Stomach (tissue), 9 donors: ENCODE results near the gene OAF. TPM values are rescaled to one million over a fixed set of nuclear protein-coding genes. Genes with fewer than 3 reads are reported as not detected.

Experiments used
- DNase-seq, 2 donors: peaks; one replicate each; pipeline versions ENCODE4 v3.0.0 to v3.0.0-alpha.2; 2013 to 2019
- H3K27ac ChIP-seq, 5 donors: fragments of 200-600 bp in 4 of 5; sonication (generic) in 4 of 5; one replicate each; pipeline ENCODE4 v1.5.1; 2013 to 2019; ENCODE audit warnings: mild to moderate bottlenecking in 1 of 5, moderate library complexity in 1 of 5
- H3K27me3 ChIP-seq, 3 donors: fragments of 200-600 bp; sonication (generic); one replicate each; pipeline ENCODE4 v1.5.1; 2017 to 2019; ENCODE audit warnings: mixed run types in 1 of 3
- H3K36me3 ChIP-seq, 4 donors: fragments of 200-600 bp; sonication (generic); 1 replicate in 3 of 4; 2 replicates in 1 of 4; pipeline ENCODE4 v1.5.1; 2016 to 2019
- H3K4me1 ChIP-seq, 4 donors: fragments of 200-600 bp; sonication (generic); one replicate each; pipeline ENCODE4 v1.5.1; 2016 to 2019
- H3K4me3 ChIP-seq, 4 donors: fragments of 200-600 bp; sonication (generic) in 3 of 4; one replicate each; pipeline ENCODE4 v1.5.1; 2016 to 2019; ENCODE audit warnings: mild to moderate bottlenecking in 1 of 4
- H3K9me3 ChIP-seq, 4 donors: fragments of 200-600 bp; sonication (generic); one replicate each; pipeline ENCODE4 v1.5.1; 2016 to 2019
- CTCF ChIP-seq, 7 experiments: fragments of 450-650 bp in 4 of 7; fragments of 200-600 bp in 3 of 7; sonication (generic) in 3 of 7; IDR thresholded peaks; one replicate each; pipeline ENCODE4 v1.5.1; 2016 to 2019; ENCODE audit warnings: antibody characterized with exemption in 7 of 7, control low read depth in 2 of 7, mild to moderate bottlenecking in 1 of 7
- EP300 ChIP-seq: sonication (generic); formaldehyde crosslinking; IDR thresholded peaks from one replicate; pipeline ENCODE4 v1.6.1; 2017; ENCODE audit warnings: antibody characterized with exemption
- POLR2A ChIP-seq, 4 donors: fragments of 450-650 bp; IDR thresholded peaks; one replicate each; pipeline ENCODE4 v1.6.1; 2016; ENCODE audit warnings: antibody characterized with exemption in 4 of 4, control low read depth in 2 of 4, mild to moderate bottlenecking in 1 of 4, moderate library complexity in 1 of 4
- POLR2AphosphoS5 ChIP-seq, 3 donors: sonication (generic); formaldehyde crosslinking; IDR thresholded peaks; one replicate each; pipeline ENCODE4 v1.6.1; 2016; ENCODE audit warnings: antibody characterized with exemption in 3 of 3
- WGBS, 5 donors: extraction: QIAGEN DNeasy Blood & Tissue Kit in 3 of 5; methylation state at CpG; one replicate each; pipeline versions ENCODE4 v1.1.5 to v1.1.7; 2013 to 2018; 5-methylcytosine and 5-hydroxymethylcytosine counted together
- intact Hi-C: fragments of 100-400 bp; cut with DNase I; formaldehyde crosslinking; loops from one replicate; pipeline ENCODE4 v1.15.1; 2023; ENCODE audit warnings: low total_unique reads
- polyA plus RNA-seq, 3 donors: library from polyadenylated mRNA; stranded (reverse); fragments of 200-250 nt; gene quantifications; one replicate each; pipeline ENCODE4 v1.2.3, GENCODE V29; 2013
- total RNA-seq, 5 donors: library from RNA; depleted of rRNA; stranded (reverse); fragments of >200 nt; gene quantifications; one replicate each; pipeline versions ENCODE4 v1.1.0 to v1.2.3, GENCODE V29; 2014 to 2016
- donor health status: healthy with polysubstance abuse.
- donor health status: Bipolar disorder and iron deficiency.
- donor health status: healthy.

OAF gene
- total and polyA plus RNA-seq, 8 donors = 17.1 to 380 (median 30.4) TPM

GRCh38 chr11:120186774-120187591 lies 23.8 kb upstream of the OAF start:
- TF ChIP-seq POLR2A (IDR thresholded peaks at IDR 0.05) (no peak), EP300 (no peak), CTCF (IDR thresholded peaks at IDR 0.05) (no peak), POLR2AphosphoS5 (IDR thresholded peaks at IDR 0.05) (peak in 2 of 3 donors; percentile 11 to 15)
- H3K27ac ChIP-seq = peak overlapping the region; percentile 60 to 89 (median 74)
- H3K9me3 ChIP-seq = no peaks in the 10 kb centered on the region
- H3K4me1 ChIP-seq = peaks cover 37 to 61% (median 58%) of the 10 kb centered on the region in 4 donors
- 30 to 45% (median 36%) methylated on average over 13 to 17 of the region's 17 CpGs for WGBS, 5 donors
- peak; percentile 50 to 86 for DNase-seq
- H3K36me3 ChIP-seq = no peaks in the 10 kb centered on the region
- intact Hi-C loops = no loop called here
- no peak overlapping the region for H3K4me3 ChIP-seq
- no peaks in the 10 kb centered on the region for H3K27me3 ChIP-seq

- no peak for DNase-seq
- Histone ChIP-seq H3K36me3 (no peaks in the 10 kb centered on the region), H3K27ac (peak overlapping the region in 4 of 5 donors; percentile 7 to 89 (median 78)), H3K4me1 (peaks cover 32 to 57% (median 49%) of the 10 kb centered on the region in 4 donors), H3K9me3 (no peaks in the 10 kb centered on the region), H3K4me3 (no peak overlapping the region), H3K27me3 (no peaks in the 10 kb centered on the region)
- WGBS, 5 donors = 70 to 87% (median 85%) methylated on average over 5 of the region's 5 CpGs
- intact Hi-C loops = no loop called here
- TF ChIP-seq CTCF (IDR thresholded peaks at IDR 0.05) (no peak), EP300 (no peak), POLR2A (IDR thresholded peaks at IDR 0.05) (no peak), POLR2AphosphoS5 (IDR thresholded peaks at IDR 0.05) (no peak)
Observed at GRCh38 chr11:120188371-120188770, 22.5 kb upstream of the OAF start.

- 76 to 93% (median 80%) methylated on average over 4 of the region's 4 CpGs for WGBS, 5 donors
- Histone ChIP-seq H3K27me3 (no peaks in the 10 kb centered on the region), H3K27ac (peak overlapping the region in 3 of 5 donors; percentile 74 to 89 (median 83)), H3K4me3 (no peak overlapping the region), H3K9me3 (no peaks in the 10 kb centered on the region), H3K4me1 (peaks cover 32 to 52% (median 46%) of the 10 kb centered on the region in 4 donors), H3K36me3 (no peaks in the 10 kb centered on the region)
- intact Hi-C loops = no loop called here
- TF ChIP-seq POLR2A (IDR thresholded peaks at IDR 0.05) (no peak), EP300 (no peak), CTCF (IDR thresholded peaks at IDR 0.05) (no peak), POLR2AphosphoS5 (IDR thresholded peaks at IDR 0.05) (no peak)
- DNase-seq = no peak
Observed at GRCh38 chr11:120188811-120189455, 21.9 kb upstream of the OAF start.

GRCh38 chr11:120191058-120191457 lies 19.8 kb upstream of the OAF start:
- Histone ChIP-seq H3K9me3 (no peaks in the 10 kb centered on the region), H3K4me3 (no peak overlapping the region), H3K4me1 (peaks cover 18 to 32% (median 25%) of the 10 kb centered on the region in 4 donors), H3K27me3 (no peaks in the 10 kb centered on the region), H3K27ac (no peak overlapping the region), H3K36me3 (no peaks in the 10 kb centered on the region)
- WGBS, 5 donors = 84 to 90% (median 90%) methylated on average over 4 of the region's 4 CpGs
- intact Hi-C loops = no loop called here
- TF ChIP-seq POLR2AphosphoS5 (IDR thresholded peaks at IDR 0.05) = no peak
- TF ChIP-seq POLR2A (IDR thresholded peaks at IDR 0.05) = no peak
- TF ChIP-seq CTCF (IDR thresholded peaks at IDR 0.05) = no peak
- no peak for TF ChIP-seq EP300
- DNase-seq = no peak
